Neural crest cell (in vitro differentiated cells): ENCODE data around the gene CDK7. TPM values are rescaled to one million over a fixed set of nuclear protein-coding genes. Genes with fewer than 3 reads are reported as not detected.

Experiments used
- DNase-seq: peaks from one replicate; pipeline ENCODE4 v3.0.0; 2021; ENCODE audit warnings: low read depth, mixed read lengths, low spot score
- H3K27ac Mint-ChIP-seq: one replicate; pipeline ENCODE4 v1.8.0; 2021; ENCODE audit warnings: mild to moderate bottlenecking, mixed read lengths; ENCODE audit not compliant: unreplicated experiment
- H3K27me3 Mint-ChIP-seq: 2 replicates; pipeline ENCODE4 v1.8.0; 2021; ENCODE audit warnings: low read depth, mild to moderate bottlenecking, mixed read lengths
- H3K36me3 Mint-ChIP-seq: 2 replicates; pipeline ENCODE4 v1.8.0; 2021; ENCODE audit warnings: low read depth, mild to moderate bottlenecking, mixed read lengths
- H3K4me1 Mint-ChIP-seq: 2 replicates; pipeline ENCODE4 v1.8.0; 2021; ENCODE audit warnings: mixed read lengths
- H3K4me3 Mint-ChIP-seq: one replicate; pipeline ENCODE4 v1.8.0; 2021; ENCODE audit warnings: mild to moderate bottlenecking, mixed read lengths
- H3K9me3 Mint-ChIP-seq: 2 replicates; pipeline ENCODE4 v1.8.0; 2021; ENCODE audit warnings: mixed read lengths
- CTCF ChIP-seq: fragments of 200-600 bp; sonication (generic); conservative IDR thresholded peaks from 2 replicates; pipeline ENCODE4 v1.5.0; 2021; ENCODE audit warnings: antibody characterized with exemption, mild to moderate bottlenecking
- total RNA-seq: library from RNA; stranded (reverse); gene quantifications from 2 replicates; pipeline ENCODE4 v1.2.1, GENCODE V29; 2021

CDK7 gene
- total RNA-seq, 1 donor from 2014 or later = 29.4 TPM

GRCh38 chr5:69313428-69313827 lies 78.7 kb downstream of the CDK7 start:
- TF ChIP-seq CTCF = no peak
- H3K27ac Mint-ChIP-seq = no peak overlapping the region
- H3K36me3 Mint-ChIP-seq = peaks cover 6% of the 10 kb centered on the region
- DNase-seq = no peak
- H3K4me3 Mint-ChIP-seq = no peak overlapping the region
- peaks cover 4% of the 10 kb centered on the region for H3K9me3 Mint-ChIP-seq
- no peaks in the 10 kb centered on the region for H3K4me1 Mint-ChIP-seq
- no peaks in the 10 kb centered on the region for H3K27me3 Mint-ChIP-seq

GRCh38 chr5:69315972-69316371 lies 81.3 kb downstream of the CDK7 start:
- DNase-seq = no peak
- no peaks in the 10 kb centered on the region for H3K9me3 Mint-ChIP-seq
- H3K4me1 Mint-ChIP-seq = no peaks in the 10 kb centered on the region
- no peak overlapping the region for H3K4me3 Mint-ChIP-seq
- H3K27me3 Mint-ChIP-seq = no peaks in the 10 kb centered on the region
- no peak for TF ChIP-seq CTCF
- no peaks in the 10 kb centered on the region for H3K36me3 Mint-ChIP-seq
- H3K27ac Mint-ChIP-seq = no peak overlapping the region

- no peak for TF ChIP-seq CTCF
- Mint-ChIP-seq H3K4me1 (no peaks in the 10 kb centered on the region), H3K4me3 (no peak overlapping the region), H3K27ac (no peak overlapping the region), H3K27me3 (no peaks in the 10 kb centered on the region), H3K9me3 (no peaks in the 10 kb centered on the region), H3K36me3 (no peaks in the 10 kb centered on the region)
- DNase-seq = no peak
Measured at GRCh38 chr5:69317391-69317790, 82.7 kb downstream of the CDK7 start.

- Mint-ChIP-seq H3K4me3 (no peak overlapping the region), H3K36me3 (no peaks in the 10 kb centered on the region), H3K9me3 (no peaks in the 10 kb centered on the region), H3K27ac (no peak overlapping the region), H3K27me3 (no peaks in the 10 kb centered on the region), H3K4me1 (no peaks in the 10 kb centered on the region)
- no peak for TF ChIP-seq CTCF
- no peak for DNase-seq
Measured at GRCh38 chr5:69326365-69326764, 91.7 kb downstream of the CDK7 start.

Other genes starting within 250 kb of the CDK7 start
- 37.3 and 43.9 TPM in 2 replicates for gene SLC30A5, start 140.9 kb upstream of the CDK7 start, total RNA-seq
- 252 and 262 TPM in 2 replicates for gene CCNB1, start 67.7 kb upstream of the CDK7 start, total RNA-seq
- gene CENPH, start 45.3 kb upstream of the CDK7 start, total RNA-seq = 56.1 and 59.8 TPM in 2 replicates
- 0.56 and 0.68 TPM in 2 replicates for gene CCDC125, start 97.9 kb downstream of the CDK7 start, total RNA-seq
- 41.1 and 44.1 TPM in 2 replicates for gene AK6, start 134.6 kb downstream of the CDK7 start, total RNA-seq
- gene TAF9, start 134.6 kb downstream of the CDK7 start, total RNA-seq = 50.0 and 55.3 TPM in 2 replicates
- 30.1 and 31.9 TPM in 2 replicates for gene RAD17, start 134.9 kb downstream of the CDK7 start, total RNA-seq
- 0.36 and 0.68 TPM in 2 replicates for gene MARVELD2, start 180.2 kb downstream of the CDK7 start, total RNA-seq